Panc1 (cell line): ENCODE data around the gene CLEC9A. TPM values are rescaled to one million over a fixed set of nuclear protein-coding genes. Genes with fewer than 3 reads are reported as not detected.

Experiments
- ATAC-seq: fragments of 200-7000 bp; cut with Tn5 transposase; 2 replicates; pipeline ENCODE4 v1.9.1; 2020; ENCODE audit warnings: mild to moderate bottlenecking, moderate library complexity
- BruUV-seq: library from RNA; stranded (reverse); fragments of 400-500 nt; replicated peaks from 2 replicates; lab custom pipeline; 2021; lab: Mats Ljungman, UMichigan
- CTCF ChIA-PET: fragments of 300-600 bp; sonication (Branson Sonifier 250); formaldehyde crosslinking; loops from one replicate; lab custom pipeline; 2022; ENCODE audit warnings: antibody characterized with exemption; lab: Charles Lee
- POLR2A ChIA-PET: fragments of 300-600 bp; sonication (Branson Sonifier 250); formaldehyde crosslinking; loops from one replicate; lab custom pipeline; 2022; ENCODE audit warnings: antibody characterized with exemption; lab: Charles Lee
- DNase-seq: peaks from one replicate; pipeline ENCODE4 v3.0.0-alpha.2; 2010; ENCODE audit warnings: low read depth, low spot score
- H3K27ac ChIP-seq: 2 replicates; pipeline ENCODE4 v1.5.1; 2011; ENCODE audit warnings: mild to moderate bottlenecking, low read length, inconsistent platforms
- H3K27me3 ChIP-seq: fragments of 200-500 bp; sonication (Bioruptor generic); 2 replicates; pipeline ENCODE4 v1.6.0; 2014; ENCODE audit warnings: low read length, inconsistent platforms; ENCODE audit not compliant: control insufficient read depth, insufficient read depth
- H3K36me3 ChIP-seq: fragments of 200-500 bp; sonication (Bioruptor generic); 2 replicates; pipeline ENCODE4 v1.5.1; 2014; ENCODE audit warnings: inconsistent platforms, mild to moderate bottlenecking, low read length, moderate library complexity; ENCODE audit not compliant: control insufficient read depth, insufficient read depth
- H3K4me1 ChIP-seq: 2 replicates; pipeline ENCODE4 v1.5.1; 2011; ENCODE audit warnings: inconsistent platforms, mild to moderate bottlenecking, low read length, moderate library complexity; ENCODE audit not compliant: control insufficient read depth, insufficient read depth
- H3K4me3 ChIP-seq, 2 experiments: 2 replicates each; pipeline ENCODE4 v1.5.1; 2011 to 2012; ENCODE audit warnings: low read depth in 2 of 2, low read length in 2 of 2, mild to moderate bottlenecking in 2 of 2, inconsistent platforms in 1 of 2, moderate library complexity in 1 of 2
- H3K9me3 ChIP-seq: fragments of 200-500 bp; sonication (Bioruptor generic); 2 replicates; pipeline ENCODE4 v1.5.1; 2014; ENCODE audit warnings: low read depth, mild to moderate bottlenecking, inconsistent platforms, low read length, moderate library complexity; ENCODE audit not compliant: control insufficient read depth, insufficient read depth
- POLR2AphosphoS5 ChIP-seq: IDR thresholded peaks from 2 replicates; pipeline ENCODE4 v1.6.1; 2012; ENCODE audit warnings: mild to moderate bottlenecking, low read depth, low read length, moderate library complexity
- REST ChIP-seq, 2 experiments: IDR thresholded peaks; 2 replicates each; pipeline ENCODE4 v1.6.1; 2011 to 2012; ENCODE audit warnings: low read depth in 2 of 2, control low read depth in 1 of 2, low read length in 1 of 2, mild to moderate bottlenecking in 1 of 2, moderate library complexity in 1 of 2; ENCODE audit not compliant: insufficient read depth in 1 of 2
- SIN3A ChIP-seq: IDR thresholded peaks from 2 replicates; pipeline ENCODE4 v1.6.1; 2012; ENCODE audit warnings: low read depth, mild to moderate bottlenecking, low read length, moderate library complexity, borderline replicate concordance; ENCODE audit not compliant: insufficient read depth
- TCF7L2 ChIP-seq: IDR thresholded peaks from 2 replicates; pipeline ENCODE4 v1.6.1; 2011; ENCODE audit warnings: mild to moderate bottlenecking, low read depth, low read length, inconsistent platforms
- in situ Hi-C: cut with HindIII; loops from 2 replicates; pipeline ENCODE4 v1.10.0; 2016; ENCODE audit warnings: low sequenced_read_pairs, low pct_unique_long_range_greater_than_20kb
- intact Hi-C: fragments of 100-400 bp; cut with micrococcal nuclease; formaldehyde crosslinking; loops from one replicate; pipeline ENCODE4 v1.10.0; 2022; ENCODE audit not compliant: unreplicated experiment
- total RNA-seq: library from RNA; stranded (reverse); gene quantifications from one replicate; pipeline ENCODE4 v1.2.1, GENCODE V29; 2021; ENCODE audit not compliant: unreplicated experiment
- TF ChIP-seq, protein P1 (sequence below): fragments of 450-650 bp; IDR thresholded peaks from 2 replicates; pipeline ENCODE4 v1.5.1; 2017; ENCODE audit warnings: mild to moderate bottlenecking

The CLEC9A gene
- total RNA-seq, 1 experiment from 2014 or later = not detected

DNA sequence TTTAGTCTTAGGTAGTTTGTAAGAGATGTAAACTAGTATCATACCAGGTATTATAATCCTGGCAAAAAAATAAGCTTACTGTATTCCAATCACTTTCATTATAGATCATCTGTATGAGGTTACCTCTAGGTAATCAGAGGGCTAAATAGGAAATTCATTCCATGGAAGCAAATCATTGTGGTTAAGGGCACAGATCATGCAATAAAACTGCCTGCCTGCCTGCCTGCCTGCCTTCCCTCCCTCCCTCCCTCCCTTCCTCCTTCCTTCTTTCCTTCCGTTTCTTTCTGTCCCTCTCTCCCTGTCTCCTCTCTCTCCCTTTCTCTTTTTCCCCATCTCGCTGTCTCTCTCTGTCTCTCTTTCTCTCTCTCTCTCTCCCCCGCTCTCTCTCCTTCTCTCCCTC, 3.2 kb upstream of the CLEC9A start:
- Histone ChIP-seq H3K27me3 (no peaks in the 10 kb centered on the region), H3K36me3 (no peaks in the 10 kb centered on the region), H3K4me3 (no peak overlapping the region), H3K27ac (no peak overlapping the region), H3K9me3 (no peaks in the 10 kb centered on the region), H3K4me1 (no peaks in the 10 kb centered on the region)
- ATAC-seq (no peak), DNase-seq (no peak)
- TF ChIP-seq, protein P1, sequence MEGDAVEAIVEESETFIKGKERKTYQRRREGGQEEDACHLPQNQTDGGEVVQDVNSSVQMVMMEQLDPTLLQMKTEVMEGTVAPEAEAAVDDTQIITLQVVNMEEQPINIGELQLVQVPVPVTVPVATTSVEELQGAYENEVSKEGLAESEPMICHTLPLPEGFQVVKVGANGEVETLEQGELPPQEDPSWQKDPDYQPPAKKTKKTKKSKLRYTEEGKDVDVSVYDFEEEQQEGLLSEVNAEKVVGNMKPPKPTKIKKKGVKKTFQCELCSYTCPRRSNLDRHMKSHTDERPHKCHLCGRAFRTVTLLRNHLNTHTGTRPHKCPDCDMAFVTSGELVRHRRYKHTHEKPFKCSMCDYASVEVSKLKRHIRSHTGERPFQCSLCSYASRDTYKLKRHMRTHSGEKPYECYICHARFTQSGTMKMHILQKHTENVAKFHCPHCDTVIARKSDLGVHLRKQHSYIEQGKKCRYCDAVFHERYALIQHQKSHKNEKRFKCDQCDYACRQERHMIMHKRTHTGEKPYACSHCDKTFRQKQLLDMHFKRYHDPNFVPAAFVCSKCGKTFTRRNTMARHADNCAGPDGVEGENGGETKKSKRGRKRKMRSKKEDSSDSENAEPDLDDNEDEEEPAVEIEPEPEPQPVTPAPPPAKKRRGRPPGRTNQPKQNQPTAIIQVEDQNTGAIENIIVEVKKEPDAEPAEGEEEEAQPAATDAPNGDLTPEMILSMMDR = no peak
- TF ChIP-seq REST (IDR thresholded peaks at IDR 0.05; ENCODE audit: insufficient read depth in 1 of 2, low read depth in 2 of 2, low read length in 1 of 2) (no peak), TCF7L2 (no peak), SIN3A (no peak)
- intact Hi-C loops = no loop called here
- in situ Hi-C loops = no loop called here
- no TSS peak for BruUV-seq
- ChIA-PET POLR2A (no interaction called here), CTCF (no interaction called here)

GRCh38 chr12:10027721-10028120, 2.8 kb upstream of the CLEC9A start:
- no peak overlapping the region for H3K27ac ChIP-seq
- in situ Hi-C loops (no loop called here), intact Hi-C loops (no loop called here)
- H3K4me3 ChIP-seq = no peak overlapping the region
- no peaks in the 10 kb centered on the region for H3K27me3 ChIP-seq
- POLR2A ChIA-PET = no interaction called here
- DNase-seq = no peak
- no peaks in the 10 kb centered on the region for H3K36me3 ChIP-seq
- CTCF ChIA-PET = no interaction called here
- H3K4me1 ChIP-seq = no peaks in the 10 kb centered on the region
- no peak for ATAC-seq
- no TSS peak for BruUV-seq
- no peaks in the 10 kb centered on the region for H3K9me3 ChIP-seq
- TF ChIP-seq REST (IDR thresholded peaks at IDR 0.05; ENCODE audit: insufficient read depth in 1 of 2, low read depth in 2 of 2, low read length in 1 of 2) = no peak
- TF ChIP-seq TCF7L2 = no peak
- no peak for TF ChIP-seq SIN3A
- no peak for TF ChIP-seq POLR2AphosphoS5
- TF ChIP-seq, protein P1 = no peak
